HS-5 (cell line): ENCODE results near the gene TRIM43B.
"Not testable (repeated sequence)": the region's sequence is repeated elsewhere in the genome, so short reads cannot be mapped to it uniquely, and the experiment has no call there.

ENCODE experiments used
- DNase-seq: peaks from one replicate; pipeline ENCODE4 v3.0.0-alpha.2; 2012; ENCODE audit warnings: low read depth

The TRIM43B gene

DNA sequence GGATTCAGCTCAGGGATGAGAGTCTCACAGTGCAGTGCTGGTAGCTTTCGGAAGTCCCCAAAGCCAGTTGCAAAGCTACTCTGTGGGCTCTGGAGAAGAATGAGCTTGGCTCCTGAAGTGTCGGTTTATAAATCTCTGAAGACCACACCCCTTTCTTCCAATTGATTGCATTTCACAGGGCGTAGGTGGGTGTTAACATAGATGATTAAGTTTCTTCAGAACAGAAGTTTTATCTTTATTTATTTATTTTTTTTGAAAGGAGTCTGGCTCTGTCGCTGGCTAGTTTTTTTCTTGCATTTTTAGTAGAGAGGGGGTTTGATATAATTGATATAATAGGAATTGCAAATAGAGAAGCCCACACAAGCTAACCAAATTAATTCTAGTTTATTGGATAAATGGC is at the start of gene TRIM43B:
Gene TRIM43B (minus strand): TSS at position 101 of the 400 bp plus-strand sequence. CDS start 2,040 bp downstream, outside the sequence.
- not testable (repeated sequence) for DNase-seq

DNA sequence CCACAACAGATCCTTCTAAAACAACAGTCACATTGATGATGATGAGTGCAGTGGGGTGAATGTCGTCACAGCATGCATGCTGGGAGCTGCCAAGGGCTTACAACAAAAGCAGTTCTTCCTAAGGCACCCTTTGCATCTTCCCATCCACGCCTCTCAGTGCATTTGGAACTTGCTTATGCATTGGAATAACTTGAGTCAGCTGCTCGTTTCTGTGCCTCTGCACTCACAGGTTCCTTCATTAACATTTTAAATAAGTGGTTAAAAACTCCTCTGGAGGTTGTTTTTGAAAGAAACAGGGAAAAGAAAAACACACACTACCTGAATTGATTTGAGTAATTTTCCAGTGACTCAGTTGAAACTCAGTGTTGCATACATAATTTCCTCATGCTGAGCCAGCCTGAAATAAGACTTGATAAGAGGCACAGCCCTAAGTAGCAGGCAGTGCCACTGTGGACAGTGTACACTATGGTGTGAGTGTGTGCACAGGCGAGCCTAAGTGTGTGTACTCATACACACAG is 46.8 kb upstream of the TRIM43B start:
- no peak for DNase-seq

DNA sequence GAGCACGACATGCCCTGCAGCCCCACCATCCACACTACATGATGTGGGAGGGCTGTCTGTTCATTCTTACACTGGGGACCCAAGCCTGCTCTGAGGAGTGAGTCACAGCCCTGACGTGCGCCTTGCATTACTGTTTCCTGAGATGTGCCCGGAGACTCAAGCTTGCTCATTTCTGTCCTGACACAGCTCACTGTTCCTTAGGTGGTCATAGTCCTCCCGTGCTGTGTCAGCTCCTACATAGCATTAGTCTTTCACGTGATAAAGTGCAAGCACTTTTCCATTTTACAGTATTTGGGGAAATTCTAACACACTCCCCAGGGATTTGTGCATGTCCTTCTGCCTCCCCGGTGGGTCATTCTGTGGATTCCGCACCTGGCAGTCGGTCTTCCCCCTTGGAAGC is 46.2 kb upstream of the TRIM43B start:
- DNase-seq, result no peak

DNA sequence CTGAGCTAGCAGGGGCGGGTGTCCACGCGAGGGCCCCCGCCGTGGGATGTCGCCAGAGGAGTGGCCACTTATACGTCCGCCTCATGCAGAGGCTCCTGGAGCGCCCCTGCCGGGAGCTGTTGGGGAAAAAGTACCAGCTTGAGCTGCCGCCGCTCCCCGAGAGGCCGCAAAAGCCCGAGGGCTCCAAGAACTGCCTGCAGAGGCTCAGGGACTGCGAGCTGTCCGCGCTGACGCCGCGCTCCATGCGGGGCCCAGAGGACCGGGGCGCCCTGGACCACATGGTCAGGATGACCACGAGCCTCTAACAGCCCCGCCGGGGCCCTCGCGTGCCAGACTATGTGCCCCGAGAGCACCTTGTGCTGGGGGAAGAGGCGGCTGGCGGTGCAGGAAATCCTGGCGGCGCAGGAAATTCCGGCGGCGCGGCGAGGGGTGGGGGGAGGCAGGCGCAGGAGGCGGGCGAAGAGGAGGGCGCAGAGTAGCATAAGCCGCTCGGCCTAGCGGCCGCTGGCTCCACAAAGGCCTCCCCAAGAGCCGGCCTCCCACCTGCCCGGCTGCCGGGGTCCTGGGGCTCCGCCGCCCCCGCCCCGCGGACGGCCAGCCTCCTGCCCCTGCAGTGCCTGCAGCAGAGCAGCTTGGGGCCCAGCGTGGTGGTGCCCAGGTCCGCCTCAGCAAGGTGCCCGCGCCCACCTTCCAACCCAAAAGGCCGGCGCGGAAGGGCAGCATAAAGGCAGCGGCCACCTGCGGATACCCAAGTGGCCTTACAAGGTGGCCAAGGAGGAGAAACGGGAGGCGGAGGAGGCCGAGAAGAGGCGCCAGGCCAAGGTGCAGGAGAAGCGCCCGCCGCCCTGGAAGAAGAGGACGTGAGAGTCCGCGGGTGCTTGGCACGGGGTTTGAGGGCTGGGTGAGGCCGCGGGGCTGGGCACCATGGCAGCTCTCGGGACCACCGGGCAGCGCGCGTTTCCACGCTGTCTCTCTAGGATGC is 42.1 kb upstream of the TRIM43B start:
- peak; percentile 15 for DNase-seq

DNA sequence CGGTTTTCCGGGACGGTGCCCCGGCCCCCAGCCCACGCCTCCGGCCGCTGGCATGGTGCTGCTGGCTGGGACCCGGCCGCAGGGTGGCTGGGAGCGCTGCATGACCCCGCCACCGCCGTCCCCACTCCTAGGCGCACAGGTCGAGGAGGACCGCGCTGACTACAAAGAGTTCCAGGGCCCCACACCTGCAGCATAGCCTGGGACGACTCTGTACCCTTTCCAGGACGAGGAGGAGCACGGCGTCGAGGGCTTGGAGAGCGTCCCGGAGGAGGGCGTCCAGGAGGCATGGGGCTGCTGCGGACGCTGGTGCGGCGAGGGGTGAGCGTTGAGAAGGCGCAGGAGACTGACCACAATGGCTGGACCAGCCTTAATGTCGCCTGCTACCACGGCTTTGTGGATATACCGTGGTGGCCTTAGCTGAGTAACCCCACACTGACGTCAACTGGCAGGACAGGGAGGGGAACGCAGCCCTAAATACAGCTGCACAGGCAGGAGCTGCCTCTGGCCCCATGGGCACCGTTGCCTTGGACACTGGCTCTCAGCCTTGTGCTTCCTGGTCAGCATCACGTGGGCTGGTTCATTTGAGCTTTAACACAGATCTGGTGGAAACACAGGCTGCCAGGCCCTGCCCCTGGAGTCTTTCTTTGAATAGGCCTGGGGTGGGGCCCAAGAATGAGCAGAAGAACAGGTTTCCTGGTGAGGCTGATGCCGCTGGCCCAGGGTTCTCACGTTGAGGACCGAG is 40.9 kb upstream of the TRIM43B start:
- no peak for DNase-seq

DNA sequence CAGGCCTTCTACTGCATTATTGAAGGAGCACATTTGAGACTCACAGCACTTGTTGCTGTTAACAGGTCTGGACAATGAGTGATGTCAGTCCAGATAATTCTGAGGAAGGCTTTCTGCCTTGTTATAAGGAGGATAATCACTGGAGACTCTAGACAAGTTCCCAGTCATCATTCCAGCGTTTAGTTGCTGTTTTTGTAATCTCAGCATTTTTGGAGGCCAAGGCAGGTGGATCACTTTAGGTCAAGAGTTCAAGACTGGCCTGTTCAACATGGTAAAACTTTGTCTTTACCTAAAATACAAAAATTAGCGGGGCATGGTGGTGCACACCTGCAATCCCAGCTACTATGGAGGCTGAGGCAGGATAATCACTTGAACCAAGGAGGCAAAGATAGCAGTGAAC is 39.6 kb upstream of the TRIM43B start:
- no peak for DNase-seq

DNA sequence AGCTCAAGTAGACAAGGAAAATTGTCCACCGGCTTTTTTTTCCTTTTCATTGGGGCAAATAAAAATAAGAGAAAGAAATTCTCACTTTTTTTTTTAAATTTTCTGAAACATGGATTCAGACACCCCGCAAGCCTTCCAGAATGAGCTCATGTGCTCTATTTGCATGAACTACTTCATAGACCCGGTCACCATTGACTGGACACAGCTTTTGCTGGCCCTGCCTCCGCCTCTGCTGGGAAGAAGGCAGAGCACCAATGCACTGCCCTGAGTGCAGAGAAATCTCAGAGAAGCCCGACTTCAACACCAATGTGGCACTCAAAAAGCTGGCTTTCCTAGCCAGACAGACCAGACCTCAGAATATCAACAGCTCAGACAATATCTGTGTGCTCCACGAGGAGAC is 30.2 kb upstream of the TRIM43B start:
- DNase-seq, result no peak

DNA sequence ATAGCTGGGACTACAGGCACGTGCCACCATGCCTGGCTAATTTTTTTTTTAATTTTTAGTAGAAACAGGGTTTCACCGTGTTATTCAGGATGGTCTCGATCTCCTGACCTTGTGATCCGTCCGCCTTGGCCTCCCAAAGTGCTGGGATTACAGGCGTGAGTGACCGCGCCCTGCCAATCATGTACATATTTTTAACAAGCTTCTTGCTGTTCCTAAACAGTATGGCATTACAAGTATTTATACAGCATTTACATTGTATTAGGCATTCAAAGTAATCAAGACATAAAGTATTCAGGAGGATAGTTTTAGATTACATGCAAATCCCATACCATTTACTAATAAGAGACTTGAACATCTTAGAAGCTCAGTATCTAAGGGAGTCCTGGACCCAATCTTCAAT is 29.7 kb upstream of the TRIM43B start:
- not testable (repeated sequence) for DNase-seq

DNA sequence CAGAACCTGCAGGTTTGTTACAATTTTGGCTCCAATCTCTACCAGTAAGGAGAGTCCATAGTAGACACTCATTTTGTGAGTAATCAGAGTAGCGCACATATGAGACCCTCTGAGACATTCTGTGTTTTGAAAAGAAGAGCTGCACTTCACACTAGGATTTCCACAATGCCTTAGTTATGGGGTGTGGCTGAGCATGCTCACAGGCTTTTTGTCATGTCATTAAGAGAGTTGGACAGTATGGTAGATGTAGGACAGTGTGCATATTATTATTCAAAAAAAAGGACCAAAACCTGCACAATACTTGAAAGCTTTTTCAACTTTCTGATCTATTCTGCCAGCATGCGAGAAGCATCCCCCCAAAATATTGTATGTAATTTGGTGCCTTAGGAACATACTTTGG is 24.9 kb upstream of the TRIM43B start:
- DNase-seq, result no peak

DNA sequence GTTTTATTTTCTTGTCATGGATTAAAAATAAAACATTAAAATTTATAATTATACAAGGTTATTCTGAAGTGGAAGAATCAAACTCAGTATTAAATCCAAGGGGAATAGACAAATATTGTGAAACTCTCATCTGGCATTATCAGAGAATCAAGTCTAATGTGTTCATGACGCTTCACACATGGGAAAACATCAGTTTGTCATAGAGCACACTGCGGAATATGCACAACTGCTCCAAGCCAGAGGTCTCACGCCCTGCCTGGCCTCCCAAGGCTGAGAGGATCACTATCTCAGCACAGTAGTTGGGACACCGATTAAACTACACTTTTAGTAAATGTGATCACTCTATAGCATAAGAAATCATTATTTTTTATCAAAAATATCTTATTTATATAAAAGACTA is 20.7 kb upstream of the TRIM43B start:
- no peak for DNase-seq

DNA sequence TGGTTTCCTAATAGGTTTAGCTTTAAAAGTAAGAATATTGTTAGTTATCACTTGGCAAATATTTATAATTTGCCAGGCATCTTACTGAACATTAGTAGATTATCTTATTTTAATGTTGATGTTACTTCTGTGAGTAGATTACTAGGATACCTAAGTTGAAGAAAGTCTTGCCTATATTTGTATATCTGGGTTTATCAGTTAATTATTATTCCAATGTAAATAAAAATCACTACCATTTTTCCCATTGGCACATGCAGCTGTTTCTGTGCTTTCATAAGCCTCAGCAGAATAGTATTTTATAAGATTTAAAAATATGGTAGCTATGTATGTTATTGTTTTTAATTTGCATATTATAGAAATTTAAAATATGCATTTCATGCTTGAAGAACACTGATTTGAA is 16.3 kb upstream of the TRIM43B start:
- DNase-seq, result no peak

DNA sequence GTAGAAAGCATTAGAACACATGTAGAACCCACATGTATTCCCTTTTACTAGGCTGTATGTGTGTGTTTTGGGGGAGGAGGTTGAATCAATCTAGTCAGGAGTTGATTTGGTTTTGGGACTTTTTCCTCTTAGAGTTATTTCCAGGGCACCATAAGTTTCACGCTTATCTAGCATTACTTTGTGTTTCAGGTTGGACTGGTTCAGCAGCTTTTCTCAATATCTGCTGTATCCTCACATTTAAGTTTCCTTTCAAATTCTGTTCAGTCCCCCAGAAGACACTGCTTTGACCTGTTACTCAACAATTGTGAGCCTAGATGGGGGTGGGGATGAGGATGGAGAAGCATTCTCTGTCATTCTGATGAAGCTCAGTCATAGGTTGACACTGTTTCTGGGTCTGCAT is 7.5 kb upstream of the TRIM43B start:
- not testable (repeated sequence) for DNase-seq

DNA sequence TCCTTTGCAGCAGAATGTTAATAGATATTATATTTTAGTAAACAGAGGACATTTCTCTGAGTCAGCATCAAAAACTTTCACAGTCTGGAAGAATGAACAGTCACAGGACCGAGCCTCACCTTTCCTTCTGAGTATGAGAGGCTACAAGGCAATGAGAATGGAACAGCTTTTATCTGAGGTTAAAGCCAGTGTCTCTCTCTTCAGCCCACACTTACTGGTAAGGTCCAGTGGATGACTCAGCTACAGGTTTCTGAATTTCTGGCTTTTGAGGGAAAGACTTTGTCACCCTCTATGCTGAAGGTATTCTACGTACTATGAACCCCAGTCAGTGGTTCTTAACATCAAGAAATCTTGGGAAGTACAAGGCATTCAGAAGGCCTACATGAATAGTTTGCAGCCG is 9.5 kb downstream of the TRIM43B start:
- DNase-seq, result not testable (repeated sequence)

DNA sequence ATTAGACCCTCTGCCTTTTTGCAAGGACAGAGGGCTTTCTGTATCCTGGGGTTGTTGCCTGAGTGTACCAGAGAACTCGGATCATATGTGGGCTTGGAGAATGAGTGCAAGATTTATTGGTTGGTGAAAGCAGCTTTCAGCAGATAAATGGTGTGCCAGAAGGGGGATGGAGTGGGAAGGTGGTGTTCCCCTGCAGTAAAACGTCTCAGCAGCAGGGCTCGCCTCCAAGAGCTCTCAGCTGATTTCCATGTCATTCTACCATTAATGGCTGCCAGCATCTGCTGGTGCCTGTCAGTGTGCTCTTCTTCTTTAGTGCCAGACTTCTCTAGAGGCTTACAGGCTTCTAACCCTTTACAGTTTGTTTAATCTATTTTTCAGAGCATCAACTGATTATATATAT is 16.6 kb downstream of the TRIM43B start:
- not testable (repeated sequence) for DNase-seq

DNA sequence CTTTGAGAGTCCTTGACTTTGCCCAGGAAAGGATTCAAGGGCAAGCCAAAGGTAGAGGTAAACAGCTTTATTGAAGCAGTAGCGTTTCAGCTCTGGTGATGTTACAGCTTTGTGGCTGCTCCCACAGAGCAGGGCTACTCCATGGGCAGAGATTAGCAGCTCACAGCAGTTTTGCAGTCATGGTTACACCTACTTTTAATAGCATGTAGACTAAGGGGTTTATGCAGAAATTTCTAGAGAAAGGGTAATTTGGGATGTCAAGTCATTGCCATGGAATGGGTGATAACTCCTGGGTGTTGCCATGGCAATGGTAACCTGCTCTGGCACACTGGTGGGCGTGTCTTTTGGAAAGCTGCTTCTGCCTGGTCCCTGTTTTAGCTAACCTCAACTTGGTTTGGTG is 18.0 kb downstream of the TRIM43B start:
- not testable (repeated sequence) for DNase-seq

DNA sequence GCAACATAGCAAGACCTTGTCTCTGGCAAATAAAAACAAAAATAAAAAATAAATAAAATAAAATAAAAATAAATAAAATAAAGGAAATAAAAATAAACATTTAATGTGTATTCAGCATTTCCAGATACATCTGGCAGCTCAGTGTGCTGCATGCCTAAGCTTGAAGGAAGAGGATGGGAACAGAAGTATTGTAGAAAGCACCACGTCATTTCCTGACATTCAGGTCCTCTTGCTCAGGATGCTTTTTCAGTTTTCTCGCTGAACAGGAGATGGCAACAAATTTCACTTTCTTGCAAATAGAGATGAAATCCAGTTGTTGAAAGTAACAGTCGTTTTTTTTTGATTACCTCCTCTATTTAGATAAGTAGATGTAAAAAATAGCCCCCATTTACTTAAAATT is 21.3 kb downstream of the TRIM43B start:
- DNase-seq, result not testable (repeated sequence)

DNA sequence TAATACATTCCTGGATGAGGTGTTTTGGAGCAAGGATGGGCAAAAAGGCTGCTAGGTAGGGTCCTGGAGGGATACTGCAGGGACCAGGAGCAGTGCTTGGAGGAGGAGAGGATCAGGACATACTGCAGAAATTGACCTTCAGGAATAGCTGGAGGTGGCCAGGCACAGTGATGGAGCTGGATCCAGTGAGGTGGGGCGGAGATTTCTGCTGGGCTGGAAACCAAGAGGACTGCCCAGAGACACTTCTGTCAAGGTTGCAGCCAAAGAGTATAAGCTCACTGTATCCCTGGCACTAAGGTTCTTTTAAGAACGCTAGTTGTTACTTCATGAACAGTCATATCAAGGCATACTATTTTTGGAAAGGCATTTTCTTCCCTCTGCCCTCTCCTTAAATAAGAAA is 39.2 kb downstream of the TRIM43B start:
- not testable (repeated sequence) for DNase-seq

DNA sequence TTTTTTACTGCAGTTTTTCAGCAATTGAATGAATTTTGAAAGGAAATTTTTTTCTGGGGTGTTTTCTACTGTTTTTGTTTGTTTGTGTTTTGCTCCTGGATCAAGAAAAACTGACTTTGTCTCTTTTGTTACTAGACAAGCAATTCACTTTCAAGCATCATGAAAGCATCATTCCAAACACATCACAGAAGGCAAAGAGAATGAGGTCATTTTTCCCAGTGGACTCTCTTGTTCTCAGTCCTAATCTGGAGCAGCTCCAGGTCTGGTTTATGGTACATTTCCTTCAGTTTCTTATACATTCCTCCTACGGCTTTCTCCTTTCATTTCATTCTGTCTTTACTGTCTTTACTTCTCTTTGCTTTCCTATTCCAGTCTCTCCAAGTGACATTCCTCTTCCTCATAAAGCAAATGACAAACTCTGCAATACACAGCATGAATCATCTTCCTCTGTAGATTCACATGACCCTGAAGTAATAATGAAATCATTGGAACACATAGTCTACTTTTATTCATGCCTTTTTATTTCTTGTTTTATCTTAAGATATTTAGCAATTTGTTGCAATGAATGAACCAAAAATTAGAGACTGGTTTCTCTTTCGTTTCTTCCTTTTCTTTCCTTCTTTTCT is 42.0 kb downstream of the TRIM43B start:
- not testable (repeated sequence) for DNase-seq

DNA sequence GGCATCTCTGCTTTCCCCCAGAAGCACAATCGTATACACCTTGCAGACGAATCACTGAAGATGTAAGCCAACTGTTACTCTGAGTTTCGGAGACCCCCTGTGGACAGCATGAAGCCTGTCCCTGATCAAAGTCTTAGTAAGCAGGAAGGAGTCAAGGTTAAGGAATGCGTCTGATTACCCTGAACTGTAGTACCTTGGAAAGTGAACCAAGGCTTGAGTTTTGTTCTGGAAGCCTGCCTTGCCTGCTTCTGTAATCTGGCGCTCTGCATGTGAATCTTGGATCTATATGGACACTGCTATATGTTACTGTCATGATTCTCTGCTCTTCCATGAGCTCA is 48.7 kb downstream of the TRIM43B start:
- DNase-seq, result not testable (repeated sequence)

DNA sequence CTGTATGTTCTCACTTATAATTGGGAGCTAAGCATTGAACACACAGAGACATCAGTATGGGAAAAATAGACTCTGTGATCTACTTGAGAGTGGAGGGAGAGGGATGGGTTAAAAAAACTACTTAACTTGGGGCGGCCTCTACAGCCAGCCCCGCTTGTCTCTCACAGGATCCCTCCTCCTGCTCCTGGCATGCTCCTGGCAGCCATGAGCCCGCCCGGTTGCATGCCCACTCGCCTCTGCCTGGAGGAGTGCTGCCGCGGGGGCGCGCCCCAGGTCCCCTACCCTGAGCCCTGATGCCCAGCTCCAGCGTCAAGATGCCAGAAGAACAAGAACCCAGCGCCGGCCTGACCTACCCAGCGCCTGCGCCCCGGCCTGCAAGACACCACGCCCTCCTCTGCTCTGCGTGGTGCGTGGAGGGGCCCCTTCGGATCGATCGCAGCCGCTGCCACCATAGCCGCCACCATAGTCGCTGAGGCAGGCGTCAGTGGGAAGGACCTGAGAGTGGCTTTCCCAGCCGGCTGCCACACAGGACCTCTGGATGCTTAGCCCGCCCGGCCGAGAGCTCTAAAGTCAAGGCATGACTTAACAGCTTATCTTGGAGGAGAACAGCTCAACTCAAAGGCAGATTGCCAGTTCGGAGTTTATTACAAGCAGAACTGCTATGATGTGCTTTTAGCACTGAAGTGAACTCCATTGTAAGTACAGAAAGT is 49.2 kb downstream of the TRIM43B start:
- not testable (repeated sequence) for DNase-seq

DNA sequence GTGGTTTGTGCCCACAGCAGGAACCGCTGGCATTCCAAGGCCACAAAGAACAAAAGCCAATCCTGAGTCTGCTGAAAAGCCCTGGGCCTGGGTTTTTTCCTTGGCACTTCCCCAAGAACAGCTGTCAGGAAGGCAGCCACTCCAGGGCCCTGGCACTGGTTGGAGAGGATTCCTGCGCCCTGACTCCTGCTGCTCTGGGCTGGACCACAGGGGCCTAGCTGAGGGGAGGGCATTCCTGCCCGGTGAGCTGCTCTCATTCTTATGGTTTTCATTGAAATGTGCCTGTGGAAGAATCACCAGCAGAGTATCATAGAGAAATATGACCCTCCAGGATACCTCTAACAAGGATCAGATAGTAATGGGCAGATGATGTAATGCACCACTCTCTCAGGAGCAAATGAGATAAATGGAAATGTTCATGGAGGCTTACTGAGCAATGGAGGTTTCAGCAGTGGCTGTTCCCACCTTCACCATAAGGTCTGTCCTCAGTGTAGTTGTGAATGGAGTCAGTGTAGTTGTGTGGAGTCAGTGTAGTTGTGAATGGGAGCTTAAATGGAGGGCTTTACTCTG is 50.0 kb downstream of the TRIM43B start:
- peak; percentile 41 for DNase-seq
